ENCODE results near the gene CUL3.

DNA sequence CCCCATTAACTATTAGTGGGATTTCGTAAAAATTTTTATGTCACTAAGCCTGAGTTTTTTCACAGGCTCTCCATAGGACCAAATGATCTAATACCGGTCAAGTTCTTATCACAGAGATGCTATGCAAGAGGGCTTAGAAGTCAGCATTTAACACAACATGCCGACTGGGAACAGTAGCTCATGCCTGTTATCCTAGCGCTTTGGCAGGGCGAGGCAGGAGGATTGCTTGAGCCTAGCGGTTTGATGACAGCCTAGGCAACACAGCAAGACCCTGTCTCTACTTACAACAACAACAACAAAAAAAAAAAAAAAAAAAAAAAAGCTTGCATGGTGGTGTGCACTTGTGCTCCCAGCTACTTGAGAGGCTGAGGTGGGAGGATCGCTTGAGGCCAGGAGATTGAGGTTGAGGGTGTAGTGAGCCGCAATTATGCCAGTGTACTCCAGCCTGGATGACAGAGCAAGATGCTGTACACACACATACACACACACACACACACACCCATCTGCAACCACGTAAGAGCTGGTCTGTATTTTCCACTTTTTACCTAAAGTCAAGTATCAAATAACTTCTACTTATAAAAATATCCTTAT lies 115.7 kb downstream of the CUL3 start:
- TF ChIP-seq, protein P1, sequence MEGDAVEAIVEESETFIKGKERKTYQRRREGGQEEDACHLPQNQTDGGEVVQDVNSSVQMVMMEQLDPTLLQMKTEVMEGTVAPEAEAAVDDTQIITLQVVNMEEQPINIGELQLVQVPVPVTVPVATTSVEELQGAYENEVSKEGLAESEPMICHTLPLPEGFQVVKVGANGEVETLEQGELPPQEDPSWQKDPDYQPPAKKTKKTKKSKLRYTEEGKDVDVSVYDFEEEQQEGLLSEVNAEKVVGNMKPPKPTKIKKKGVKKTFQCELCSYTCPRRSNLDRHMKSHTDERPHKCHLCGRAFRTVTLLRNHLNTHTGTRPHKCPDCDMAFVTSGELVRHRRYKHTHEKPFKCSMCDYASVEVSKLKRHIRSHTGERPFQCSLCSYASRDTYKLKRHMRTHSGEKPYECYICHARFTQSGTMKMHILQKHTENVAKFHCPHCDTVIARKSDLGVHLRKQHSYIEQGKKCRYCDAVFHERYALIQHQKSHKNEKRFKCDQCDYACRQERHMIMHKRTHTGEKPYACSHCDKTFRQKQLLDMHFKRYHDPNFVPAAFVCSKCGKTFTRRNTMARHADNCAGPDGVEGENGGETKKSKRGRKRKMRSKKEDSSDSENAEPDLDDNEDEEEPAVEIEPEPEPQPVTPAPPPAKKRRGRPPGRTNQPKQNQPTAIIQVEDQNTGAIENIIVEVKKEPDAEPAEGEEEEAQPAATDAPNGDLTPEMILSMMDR (IDR thresholded peaks at IDR 0.05) = no peak
- TF ChIP-seq EZH2 (IDR thresholded peaks at IDR 0.05) = no peak

Measured in neural progenitor cell (in vitro differentiated cells).